Measurements from ENCODE around the gene PMIS2.

PMIS2 gene

GRCh38 chr19:35549174-35549788, 36.7 kb upstream of the PMIS2 start (continued):
- TF ChIP-seq, protein P1, sequence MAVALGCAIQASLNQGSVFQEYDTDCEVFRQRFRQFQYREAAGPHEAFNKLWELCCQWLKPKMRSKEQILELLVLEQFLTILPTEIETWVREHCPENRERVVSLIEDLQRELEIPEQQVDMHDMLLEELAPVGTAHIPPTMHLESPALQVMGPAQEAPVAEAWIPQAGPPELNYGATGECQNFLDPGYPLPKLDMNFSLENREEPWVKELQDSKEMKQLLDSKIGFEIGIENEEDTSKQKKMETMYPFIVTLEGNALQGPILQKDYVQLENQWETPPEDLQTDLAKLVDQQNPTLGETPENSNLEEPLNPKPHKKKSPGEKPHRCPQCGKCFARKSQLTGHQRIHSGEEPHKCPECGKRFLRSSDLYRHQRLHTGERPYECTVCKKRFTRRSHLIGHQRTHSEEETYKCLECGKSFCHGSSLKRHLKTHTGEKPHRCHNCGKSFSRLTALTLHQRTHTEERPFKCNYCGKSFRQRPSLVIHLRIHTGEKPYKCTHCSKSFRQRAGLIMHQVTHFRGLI (tag by site-specific recombination; IDR thresholded peaks at IDR 0.05), result no peak
- TF ChIP-seq ZNF239 (tag by site-specific recombination; IDR thresholded peaks at IDR 0.05) (no peak), PRDM10 (tag by site-specific recombination; IDR thresholded peaks at IDR 0.05) (peak; percentile 36; the same call in 1 of the 2 replicates), SP7 (tag by site-specific recombination; IDR thresholded peaks at IDR 0.05) (0 out of 2 replicates have a peak, but pooled peaks have one; percentile 25), SETDB1 (IDR thresholded peaks at IDR 0.05; ENCODE audit: insufficient read length, low read length) (no peak), ZFHX2 (tag by site-specific recombination; conservative IDR thresholded peaks at IDR 0.05) (no peak), ZNF433 (tag by site-specific recombination; IDR thresholded peaks at IDR 0.05; ENCODE audit: low read depth) (no peak), RBAK (tag by site-specific recombination; IDR thresholded peaks at IDR 0.05) (no peak), ZBTB21 (tag by site-specific recombination; IDR thresholded peaks at IDR 0.05) (peak; percentile 37; the same call in 1 of the 2 replicates), PBX3 (CRISPR knock-in tag; IDR thresholded peaks at IDR 0.05) (no peak), ZNF202 (tag by site-specific recombination; IDR thresholded peaks at IDR 0.05; ENCODE audit: borderline replicate concordance) (no peak), ZNF830 (tag by site-specific recombination; IDR thresholded peaks at IDR 0.05; ENCODE audit: low read depth) (no peak), ZNF626 (tag by site-specific recombination; IDR thresholded peaks at IDR 0.05) (no peak), ZNF664 (tag by site-specific recombination; IDR thresholded peaks at IDR 0.05) (no peak), SP2 (tag by site-specific recombination; IDR thresholded peaks at IDR 0.05) (no peak; the same call in 1 of the 2 replicates), ZNF133 (tag by site-specific recombination; IDR thresholded peaks at IDR 0.05) (no peak), ZNF600 (tag by site-specific recombination; IDR thresholded peaks at IDR 0.05) (no peak), KLF10 (tag by site-specific recombination; IDR thresholded peaks at IDR 0.05) (no peak), ZNF175 (tag by site-specific recombination; IDR thresholded peaks at IDR 0.05) (peak; percentile 73; the same call in 1 of the 2 replicates), IKZF3 (tag by site-specific recombination; IDR thresholded peaks at IDR 0.05) (peak; percentile 58; the same call in 1 of the 2 replicates), ZNF426 (tag by site-specific recombination; IDR thresholded peaks at IDR 0.05) (no peak), HOXC10 (CRISPR knock-in tag; IDR thresholded peaks at IDR 0.05) (no peak), HOXA7 (CRISPR knock-in tag; IDR thresholded peaks at IDR 0.05; ENCODE audit: borderline replicate concordance) (no peak), ZNF561 (tag by site-specific recombination; IDR thresholded peaks at IDR 0.05; ENCODE audit: borderline replicate concordance) (no peak), ZNF549 (tag by site-specific recombination; IDR thresholded peaks at IDR 0.05) (no peak)
- TF ChIP-seq, protein P2, sequence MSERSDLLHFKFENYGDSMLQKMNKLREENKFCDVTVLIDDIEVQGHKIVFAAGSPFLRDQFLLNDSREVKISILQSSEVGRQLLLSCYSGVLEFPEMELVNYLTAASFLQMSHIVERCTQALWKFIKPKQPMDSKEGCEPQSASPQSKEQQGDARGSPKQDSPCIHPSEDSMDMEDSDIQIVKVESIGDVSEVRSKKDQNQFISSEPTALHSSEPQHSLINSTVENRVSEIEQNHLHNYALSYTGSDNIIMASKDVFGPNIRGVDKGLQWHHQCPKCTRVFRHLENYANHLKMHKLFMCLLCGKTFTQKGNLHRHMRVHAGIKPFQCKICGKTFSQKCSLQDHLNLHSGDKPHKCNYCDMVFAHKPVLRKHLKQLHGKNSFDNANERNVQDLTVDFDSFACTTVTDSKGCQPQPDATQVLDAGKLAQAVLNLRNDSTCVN (tag by site-specific recombination; optimal IDR thresholded peaks at IDR 0.05), result peak; percentile 16
- TF ChIP-seq, protein P3, sequence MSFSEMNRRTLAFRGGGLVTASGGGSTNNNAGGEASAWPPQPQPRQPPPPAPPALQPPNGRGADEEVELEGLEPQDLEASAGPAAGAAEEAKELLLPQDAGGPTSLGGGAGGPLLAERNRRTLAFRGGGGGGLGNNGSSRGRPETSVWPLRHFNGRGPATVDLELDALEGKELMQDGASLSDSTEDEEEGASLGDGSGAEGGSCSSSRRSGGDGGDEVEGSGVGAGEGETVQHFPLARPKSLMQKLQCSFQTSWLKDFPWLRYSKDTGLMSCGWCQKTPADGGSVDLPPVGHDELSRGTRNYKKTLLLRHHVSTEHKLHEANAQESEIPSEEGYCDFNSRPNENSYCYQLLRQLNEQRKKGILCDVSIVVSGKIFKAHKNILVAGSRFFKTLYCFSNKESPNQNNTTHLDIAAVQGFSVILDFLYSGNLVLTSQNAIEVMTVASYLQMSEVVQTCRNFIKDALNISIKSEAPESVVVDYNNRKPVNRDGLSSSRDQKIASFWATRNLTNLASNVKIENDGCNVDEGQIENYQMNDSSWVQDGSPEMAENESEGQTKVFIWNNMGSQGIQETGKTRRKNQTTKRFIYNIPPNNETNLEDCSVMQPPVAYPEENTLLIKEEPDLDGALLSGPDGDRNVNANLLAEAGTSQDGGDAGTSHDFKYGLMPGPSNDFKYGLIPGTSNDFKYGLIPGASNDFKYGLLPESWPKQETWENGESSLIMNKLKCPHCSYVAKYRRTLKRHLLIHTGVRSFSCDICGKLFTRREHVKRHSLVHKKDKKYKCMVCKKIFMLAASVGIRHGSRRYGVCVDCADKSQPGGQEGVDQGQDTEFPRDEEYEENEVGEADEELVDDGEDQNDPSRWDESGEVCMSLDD (tag by site-specific recombination; IDR thresholded peaks at IDR 0.05), result peak; percentile 60; the same call in 1 of the 2 replicates
- TF ChIP-seq, protein P4, sequence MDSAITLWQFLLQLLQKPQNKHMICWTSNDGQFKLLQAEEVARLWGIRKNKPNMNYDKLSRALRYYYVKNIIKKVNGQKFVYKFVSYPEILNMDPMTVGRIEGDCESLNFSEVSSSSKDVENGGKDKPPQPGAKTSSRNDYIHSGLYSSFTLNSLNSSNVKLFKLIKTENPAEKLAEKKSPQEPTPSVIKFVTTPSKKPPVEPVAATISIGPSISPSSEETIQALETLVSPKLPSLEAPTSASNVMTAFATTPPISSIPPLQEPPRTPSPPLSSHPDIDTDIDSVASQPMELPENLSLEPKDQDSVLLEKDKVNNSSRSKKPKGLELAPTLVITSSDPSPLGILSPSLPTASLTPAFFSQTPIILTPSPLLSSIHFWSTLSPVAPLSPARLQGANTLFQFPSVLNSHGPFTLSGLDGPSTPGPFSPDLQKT (IDR thresholded peaks at IDR 0.05; ENCODE audit: borderline replicate concordance, low read depth, low read length), result no peak
